ENCODE measurements around the gene DDX54.

GRCh38 chr12:113228394-113229028 lies 43.2 kb upstream of the DDX54 start:
- no peak for TF ChIP-seq CTCF (IDR thresholded peaks at IDR 0.05)
- TF ChIP-seq EZH2 (IDR thresholded peaks at IDR 0.05) = no peak
- no peak for TF ChIP-seq EZH2phosphoT487 (IDR thresholded peaks at IDR 0.05)
